ENCODE data around the gene TRANK1. TPM values are rescaled to one million over a fixed set of nuclear protein-coding genes. Genes with fewer than 3 reads are reported as not detected.

The TRANK1 gene
- total RNA-seq, 1 experiment from 2014 or later = 10.5 TPM

DNA sequence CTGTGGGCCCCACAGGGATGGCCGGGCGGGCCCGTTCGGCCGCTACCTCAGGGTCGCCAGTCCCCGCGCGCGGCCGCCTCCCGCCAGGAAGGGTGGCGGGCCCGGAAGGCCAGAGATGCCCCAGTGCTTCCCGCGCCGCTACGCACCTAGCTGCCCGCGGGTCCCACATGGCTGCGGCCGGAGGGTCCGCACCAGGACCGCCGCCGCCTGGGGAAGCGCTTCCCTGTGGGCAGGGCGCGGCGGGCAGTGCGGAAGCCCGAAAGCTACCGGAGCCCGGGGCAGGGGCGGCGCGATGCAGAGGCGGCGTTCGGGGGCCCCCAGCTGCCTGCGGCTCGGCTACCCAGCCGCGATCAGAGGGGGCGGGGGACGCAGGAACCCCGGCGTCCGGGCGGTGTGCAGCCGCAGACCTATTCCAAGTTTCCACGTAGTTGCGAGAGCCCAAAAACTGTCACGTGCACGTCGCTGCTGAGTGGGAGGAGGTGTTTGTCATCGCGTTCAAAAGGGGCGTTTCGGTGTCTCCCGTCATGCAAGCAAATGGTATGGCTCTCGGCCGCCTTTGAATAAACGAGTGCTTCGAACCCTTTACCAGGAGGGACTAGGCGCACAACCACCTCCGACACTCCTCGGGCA, at the start of gene TRANK1 (continued):
- TF ChIP-seq, protein P1, sequence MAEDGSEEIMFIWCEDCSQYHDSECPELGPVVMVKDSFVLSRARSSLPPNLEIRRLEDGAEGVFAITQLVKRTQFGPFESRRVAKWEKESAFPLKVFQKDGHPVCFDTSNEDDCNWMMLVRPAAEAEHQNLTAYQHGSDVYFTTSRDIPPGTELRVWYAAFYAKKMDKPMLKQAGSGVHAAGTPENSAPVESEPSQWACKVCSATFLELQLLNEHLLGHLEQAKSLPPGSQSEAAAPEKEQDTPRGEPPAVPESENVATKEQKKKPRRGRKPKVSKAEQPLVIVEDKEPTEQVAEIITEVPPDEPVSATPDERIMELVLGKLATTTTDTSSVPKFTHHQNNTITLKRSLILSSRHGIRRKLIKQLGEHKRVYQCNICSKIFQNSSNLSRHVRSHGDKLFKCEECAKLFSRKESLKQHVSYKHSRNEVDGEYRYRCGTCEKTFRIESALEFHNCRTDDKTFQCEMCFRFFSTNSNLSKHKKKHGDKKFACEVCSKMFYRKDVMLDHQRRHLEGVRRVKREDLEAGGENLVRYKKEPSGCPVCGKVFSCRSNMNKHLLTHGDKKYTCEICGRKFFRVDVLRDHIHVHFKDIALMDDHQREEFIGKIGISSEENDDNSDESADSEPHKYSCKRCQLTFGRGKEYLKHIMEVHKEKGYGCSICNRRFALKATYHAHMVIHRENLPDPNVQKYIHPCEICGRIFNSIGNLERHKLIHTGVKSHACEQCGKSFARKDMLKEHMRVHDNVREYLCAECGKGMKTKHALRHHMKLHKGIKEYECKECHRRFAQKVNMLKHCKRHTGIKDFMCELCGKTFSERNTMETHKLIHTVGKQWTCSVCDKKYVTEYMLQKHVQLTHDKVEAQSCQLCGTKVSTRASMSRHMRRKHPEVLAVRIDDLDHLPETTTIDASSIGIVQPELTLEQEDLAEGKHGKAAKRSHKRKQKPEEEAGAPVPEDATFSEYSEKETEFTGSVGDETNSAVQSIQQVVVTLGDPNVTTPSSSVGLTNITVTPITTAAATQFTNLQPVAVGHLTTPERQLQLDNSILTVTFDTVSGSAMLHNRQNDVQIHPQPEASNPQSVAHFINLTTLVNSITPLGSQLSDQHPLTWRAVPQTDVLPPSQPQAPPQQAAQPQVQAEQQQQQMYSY (CRISPR knock-in tag; IDR thresholded peaks at IDR 0.05) = no peak
- TF ChIP-seq, protein P2, sequence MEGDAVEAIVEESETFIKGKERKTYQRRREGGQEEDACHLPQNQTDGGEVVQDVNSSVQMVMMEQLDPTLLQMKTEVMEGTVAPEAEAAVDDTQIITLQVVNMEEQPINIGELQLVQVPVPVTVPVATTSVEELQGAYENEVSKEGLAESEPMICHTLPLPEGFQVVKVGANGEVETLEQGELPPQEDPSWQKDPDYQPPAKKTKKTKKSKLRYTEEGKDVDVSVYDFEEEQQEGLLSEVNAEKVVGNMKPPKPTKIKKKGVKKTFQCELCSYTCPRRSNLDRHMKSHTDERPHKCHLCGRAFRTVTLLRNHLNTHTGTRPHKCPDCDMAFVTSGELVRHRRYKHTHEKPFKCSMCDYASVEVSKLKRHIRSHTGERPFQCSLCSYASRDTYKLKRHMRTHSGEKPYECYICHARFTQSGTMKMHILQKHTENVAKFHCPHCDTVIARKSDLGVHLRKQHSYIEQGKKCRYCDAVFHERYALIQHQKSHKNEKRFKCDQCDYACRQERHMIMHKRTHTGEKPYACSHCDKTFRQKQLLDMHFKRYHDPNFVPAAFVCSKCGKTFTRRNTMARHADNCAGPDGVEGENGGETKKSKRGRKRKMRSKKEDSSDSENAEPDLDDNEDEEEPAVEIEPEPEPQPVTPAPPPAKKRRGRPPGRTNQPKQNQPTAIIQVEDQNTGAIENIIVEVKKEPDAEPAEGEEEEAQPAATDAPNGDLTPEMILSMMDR (IDR thresholded peaks at IDR 0.05) = no peak
- TF ChIP-seq, protein P3, sequence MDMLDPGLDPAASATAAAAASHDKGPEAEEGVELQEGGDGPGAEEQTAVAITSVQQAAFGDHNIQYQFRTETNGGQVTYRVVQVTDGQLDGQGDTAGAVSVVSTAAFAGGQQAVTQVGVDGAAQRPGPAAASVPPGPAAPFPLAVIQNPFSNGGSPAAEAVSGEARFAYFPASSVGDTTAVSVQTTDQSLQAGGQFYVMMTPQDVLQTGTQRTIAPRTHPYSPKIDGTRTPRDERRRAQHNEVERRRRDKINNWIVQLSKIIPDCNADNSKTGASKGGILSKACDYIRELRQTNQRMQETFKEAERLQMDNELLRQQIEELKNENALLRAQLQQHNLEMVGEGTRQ (CRISPR knock-in tag; IDR thresholded peaks at IDR 0.05) = peak; percentile 51; the same call in 1 of the 2 replicates
- TF ChIP-seq GRHL2 (CRISPR knock-in tag; IDR thresholded peaks at IDR 0.05; ENCODE audit: insufficient replicate concordance, severe bottlenecking) = no peak
- TF ChIP-seq TP53 (CRISPR knock-in tag; IDR thresholded peaks at IDR 0.05) = no peak; the same call in 1 of the 2 replicates
- TF ChIP-seq HMGA2 (CRISPR knock-in tag; IDR thresholded peaks at IDR 0.05) = no peak
- TF ChIP-seq, protein P4, sequence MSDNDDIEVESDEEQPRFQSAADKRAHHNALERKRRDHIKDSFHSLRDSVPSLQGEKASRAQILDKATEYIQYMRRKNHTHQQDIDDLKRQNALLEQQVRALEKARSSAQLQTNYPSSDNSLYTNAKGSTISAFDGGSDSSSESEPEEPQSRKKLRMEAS (CRISPR knock-in tag; IDR thresholded peaks at IDR 0.05) = peak; percentile 28; the same call in 1 of the 2 replicates
- TF ChIP-seq, protein P5, sequence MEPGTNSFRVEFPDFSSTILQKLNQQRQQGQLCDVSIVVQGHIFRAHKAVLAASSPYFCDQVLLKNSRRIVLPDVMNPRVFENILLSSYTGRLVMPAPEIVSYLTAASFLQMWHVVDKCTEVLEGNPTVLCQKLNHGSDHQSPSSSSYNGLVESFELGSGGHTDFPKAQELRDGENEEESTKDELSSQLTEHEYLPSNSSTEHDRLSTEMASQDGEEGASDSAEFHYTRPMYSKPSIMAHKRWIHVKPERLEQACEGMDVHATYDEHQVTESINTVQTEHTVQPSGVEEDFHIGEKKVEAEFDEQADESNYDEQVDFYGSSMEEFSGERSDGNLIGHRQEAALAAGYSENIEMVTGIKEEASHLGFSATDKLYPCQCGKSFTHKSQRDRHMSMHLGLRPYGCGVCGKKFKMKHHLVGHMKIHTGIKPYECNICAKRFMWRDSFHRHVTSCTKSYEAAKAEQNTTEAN (CRISPR knock-in tag; IDR thresholded peaks at IDR 0.05) = no peak
- TF ChIP-seq, protein P6, sequence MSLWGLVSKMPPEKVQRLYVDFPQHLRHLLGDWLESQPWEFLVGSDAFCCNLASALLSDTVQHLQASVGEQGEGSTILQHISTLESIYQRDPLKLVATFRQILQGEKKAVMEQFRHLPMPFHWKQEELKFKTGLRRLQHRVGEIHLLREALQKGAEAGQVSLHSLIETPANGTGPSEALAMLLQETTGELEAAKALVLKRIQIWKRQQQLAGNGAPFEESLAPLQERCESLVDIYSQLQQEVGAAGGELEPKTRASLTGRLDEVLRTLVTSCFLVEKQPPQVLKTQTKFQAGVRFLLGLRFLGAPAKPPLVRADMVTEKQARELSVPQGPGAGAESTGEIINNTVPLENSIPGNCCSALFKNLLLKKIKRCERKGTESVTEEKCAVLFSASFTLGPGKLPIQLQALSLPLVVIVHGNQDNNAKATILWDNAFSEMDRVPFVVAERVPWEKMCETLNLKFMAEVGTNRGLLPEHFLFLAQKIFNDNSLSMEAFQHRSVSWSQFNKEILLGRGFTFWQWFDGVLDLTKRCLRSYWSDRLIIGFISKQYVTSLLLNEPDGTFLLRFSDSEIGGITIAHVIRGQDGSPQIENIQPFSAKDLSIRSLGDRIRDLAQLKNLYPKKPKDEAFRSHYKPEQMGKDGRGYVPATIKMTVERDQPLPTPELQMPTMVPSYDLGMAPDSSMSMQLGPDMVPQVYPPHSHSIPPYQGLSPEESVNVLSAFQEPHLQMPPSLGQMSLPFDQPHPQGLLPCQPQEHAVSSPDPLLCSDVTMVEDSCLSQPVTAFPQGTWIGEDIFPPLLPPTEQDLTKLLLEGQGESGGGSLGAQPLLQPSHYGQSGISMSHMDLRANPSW (CRISPR knock-in tag; conservative IDR thresholded peaks at IDR 0.05; ENCODE audit: low read depth) = no peak
- no peak for TF ChIP-seq JAZF1 (CRISPR knock-in tag; IDR thresholded peaks at IDR 0.05)
- TF ChIP-seq, protein P7, sequence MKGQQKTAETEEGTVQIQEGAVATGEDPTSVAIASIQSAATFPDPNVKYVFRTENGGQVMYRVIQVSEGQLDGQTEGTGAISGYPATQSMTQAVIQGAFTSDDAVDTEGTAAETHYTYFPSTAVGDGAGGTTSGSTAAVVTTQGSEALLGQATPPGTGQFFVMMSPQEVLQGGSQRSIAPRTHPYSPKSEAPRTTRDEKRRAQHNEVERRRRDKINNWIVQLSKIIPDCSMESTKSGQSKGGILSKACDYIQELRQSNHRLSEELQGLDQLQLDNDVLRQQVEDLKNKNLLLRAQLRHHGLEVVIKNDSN (CRISPR knock-in tag; IDR thresholded peaks at IDR 0.05) = peak; percentile 53; the same call in 1 of the 2 replicates
- no peak for TF ChIP-seq TCF7 (CRISPR knock-in tag; IDR thresholded peaks at IDR 0.05; ENCODE audit: low read depth)
- TF ChIP-seq, protein P8, sequence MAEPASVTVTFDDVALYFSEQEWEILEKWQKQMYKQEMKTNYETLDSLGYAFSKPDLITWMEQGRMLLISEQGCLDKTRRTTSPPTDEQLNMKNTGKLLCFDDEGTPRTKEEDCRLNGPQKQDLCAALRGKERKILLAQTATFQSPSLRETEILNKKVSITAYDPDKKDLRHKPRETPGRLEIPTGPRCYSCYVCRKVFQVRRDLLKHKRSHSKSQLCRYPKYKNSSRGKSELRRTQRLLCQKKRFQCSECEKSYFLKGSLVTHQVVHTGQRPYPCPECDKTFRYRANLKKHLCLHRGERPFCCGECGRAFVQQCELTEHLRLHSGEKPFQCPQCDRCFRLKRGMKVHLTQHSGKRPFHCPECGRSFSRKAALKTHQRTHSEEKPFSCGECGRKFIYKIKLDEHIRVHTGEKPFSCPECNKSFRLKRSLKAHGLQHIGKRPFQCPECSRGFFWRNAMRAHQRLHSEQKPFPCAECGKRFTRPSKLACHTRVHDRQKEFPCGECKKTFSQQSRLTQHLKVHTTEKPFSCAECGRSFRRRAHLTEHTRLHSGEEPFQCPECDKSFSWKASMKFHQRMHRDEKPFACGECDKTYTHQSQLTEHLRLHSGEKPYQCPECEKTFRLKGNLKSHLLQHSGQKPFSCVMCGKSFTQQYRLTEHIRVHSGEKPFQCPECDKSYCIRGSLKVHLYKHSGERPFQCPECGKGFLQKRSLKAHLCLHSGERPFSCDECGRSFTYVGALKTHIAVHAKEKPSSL (CRISPR knock-in tag; conservative IDR thresholded peaks at IDR 0.05) = no peak
- TF ChIP-seq ZNF671 (CRISPR knock-in tag; IDR thresholded peaks at IDR 0.05) = no peak
- no peak for TF ChIP-seq PRRX2 (CRISPR knock-in tag; IDR thresholded peaks at IDR 0.05)
- no peak for TF ChIP-seq ZNF219 (CRISPR knock-in tag; IDR thresholded peaks at IDR 0.05; ENCODE audit: borderline replicate concordance)
- no peak for TF ChIP-seq NR2C2 (CRISPR knock-in tag; IDR thresholded peaks at IDR 0.05)
- TF ChIP-seq, protein P9, sequence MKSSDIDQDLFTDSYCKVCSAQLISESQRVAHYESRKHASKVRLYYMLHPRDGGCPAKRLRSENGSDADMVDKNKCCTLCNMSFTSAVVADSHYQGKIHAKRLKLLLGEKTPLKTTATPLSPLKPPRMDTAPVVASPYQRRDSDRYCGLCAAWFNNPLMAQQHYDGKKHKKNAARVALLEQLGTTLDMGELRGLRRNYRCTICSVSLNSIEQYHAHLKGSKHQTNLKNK (CRISPR knock-in tag; IDR thresholded peaks at IDR 0.05) = no peak
- TF ChIP-seq, protein P10, sequence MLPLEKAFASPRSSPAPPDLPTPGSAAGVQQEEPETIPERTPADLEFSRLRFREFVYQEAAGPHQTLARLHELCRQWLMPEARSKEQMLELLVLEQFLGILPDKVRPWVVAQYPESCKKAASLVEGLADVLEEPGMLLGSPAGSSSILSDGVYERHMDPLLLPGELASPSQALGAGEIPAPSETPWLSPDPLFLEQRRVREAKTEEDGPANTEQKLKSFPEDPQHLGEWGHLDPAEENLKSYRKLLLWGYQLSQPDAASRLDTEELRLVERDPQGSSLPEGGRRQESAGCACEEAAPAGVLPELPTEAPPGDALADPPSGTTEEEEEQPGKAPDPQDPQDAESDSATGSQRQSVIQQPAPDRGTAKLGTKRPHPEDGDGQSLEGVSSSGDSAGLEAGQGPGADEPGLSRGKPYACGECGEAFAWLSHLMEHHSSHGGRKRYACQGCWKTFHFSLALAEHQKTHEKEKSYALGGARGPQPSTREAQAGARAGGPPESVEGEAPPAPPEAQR (CRISPR knock-in tag; IDR thresholded peaks at IDR 0.05) = no peak
- 0 out of 2 replicates have a peak, but pooled peaks have one; percentile 66 for TF ChIP-seq ATF1 (CRISPR knock-in tag; IDR thresholded peaks at IDR 0.05)
- no peak for TF ChIP-seq FOXJ3 (CRISPR knock-in tag; IDR thresholded peaks at IDR 0.05; ENCODE audit: borderline replicate concordance)
- no peak for TF ChIP-seq NR1H2 (CRISPR knock-in tag; IDR thresholded peaks at IDR 0.05)
- no peak for TF ChIP-seq JUN (CRISPR knock-in tag; IDR thresholded peaks at IDR 0.05)

Data from WTC11 (cell line).